Smooth muscle cell (in vitro differentiated cells): ENCODE results near the gene RBM25. TPM values are rescaled to one million over a fixed set of nuclear protein-coding genes. Genes with fewer than 3 reads are reported as not detected.

Experiments
- DNase-seq: peaks from one replicate; lab custom pipeline; 2025; ENCODE audit not compliant: unreplicated experiment; lab: John Stamatoyannopoulos, UW
- H2AFZ ChIP-seq: fragments of 200-600 bp; sonication (generic); 2 replicates; pipeline ENCODE4 v1.6.0; 2016; ENCODE audit warnings: antibody characterized with exemption, low read depth, mild to moderate bottlenecking
- H3F3A ChIP-seq: fragments of 200-600 bp; sonication (generic); 2 replicates; pipeline ENCODE4 v1.6.0; 2017; ENCODE audit warnings: antibody characterized with exemption, low read depth
- H3K27ac ChIP-seq: fragments of 200-600 bp; sonication (generic); 2 replicates; pipeline ENCODE4 v1.5.1; 2016; ENCODE audit warnings: low read depth, mild to moderate bottlenecking
- H3K27me3 ChIP-seq: fragments of 200-600 bp; sonication (generic); 2 replicates; pipeline ENCODE4 v1.6.1; 2016; ENCODE audit warnings: low read depth, mild to moderate bottlenecking
- H3K36me3 ChIP-seq: fragments of 200-600 bp; sonication (generic); 2 replicates; pipeline ENCODE4 v1.5.1; 2016; ENCODE audit warnings: low read depth
- H3K4me1 ChIP-seq: fragments of 200-600 bp; sonication (generic); 2 replicates; pipeline ENCODE4 v1.5.1; 2016; ENCODE audit warnings: low read depth
- H3K4me2 ChIP-seq: fragments of 200-600 bp; sonication (generic); 2 replicates; pipeline ENCODE4 v1.6.0; 2016; ENCODE audit warnings: mild to moderate bottlenecking
- H3K4me3 ChIP-seq: fragments of 200-600 bp; sonication (generic); 2 replicates; pipeline ENCODE4 v1.5.1; 2016; ENCODE audit warnings: mild to moderate bottlenecking
- H3K79me2 ChIP-seq: fragments of 200-600 bp; sonication (generic); 2 replicates; pipeline ENCODE4 v1.6.0; 2016; ENCODE audit warnings: low read depth, mild to moderate bottlenecking
- H3K9ac ChIP-seq: fragments of 200-600 bp; sonication (generic); 2 replicates; pipeline ENCODE4 v1.6.0; 2016; ENCODE audit warnings: low read depth
- H3K9me3 ChIP-seq: fragments of 200-600 bp; sonication (generic); replicated peaks from 2 replicates; pipeline ENCODE4 v1.5.1; 2016; ENCODE audit warnings: low read depth
- H4K20me1 ChIP-seq: fragments of 200-600 bp; sonication (generic); 2 replicates; pipeline ENCODE4 v1.6.0; 2016; ENCODE audit warnings: low read depth
- CTCF ChIP-seq: fragments of 200-600 bp; sonication (generic); IDR thresholded peaks from 2 replicates; pipeline ENCODE4 v1.5.1; 2017; ENCODE audit warnings: borderline replicate concordance, mild to moderate bottlenecking, antibody characterized with exemption; ENCODE audit not compliant: insufficient read depth, poor library complexity, severe bottlenecking
- WGBS: methylation state at CpG from one replicate; pipeline ENCODE4 v1.1.7; 2016; ENCODE audit warnings: low lambda C conversion rate; 5-methylcytosine and 5-hydroxymethylcytosine counted together
- polyA plus RNA-seq: library from polyadenylated mRNA; unstranded; fragments of >200 nt; fragmentation: Nextera tagmentation; extraction: Ambion mirVana; gene quantifications from 2 replicates; pipeline ENCODE4 v1.2.1, GENCODE V29; 2016
- total RNA-seq: library from RNA; depleted of rRNA; stranded (reverse); fragments of >200 nt; gene quantifications from 2 replicates; pipeline ENCODE4 v1.2.3, GENCODE V29; 2014

RBM25 gene
- total and polyA plus RNA-seq, 2 experiments from 2014 or later, result 42.0 to 76.0 TPM

- H3K4me3 ChIP-seq, result no peak overlapping the region
- no peaks in the 10 kb centered on the region for H3K4me1 ChIP-seq
- H3K4me2 ChIP-seq, result no peak overlapping the region
- no peaks in the 10 kb centered on the region for H3K27me3 ChIP-seq
- peaks cover 3% of the 10 kb centered on the region for H3K36me3 ChIP-seq
- H3K9me3 ChIP-seq, result no peaks in the 10 kb centered on the region
- peaks cover 10% of the 10 kb centered on the region for H4K20me1 ChIP-seq
- no peak overlapping the region for H3K9ac ChIP-seq
- no peaks in the 10 kb centered on the region for H3F3A ChIP-seq
- no peak overlapping the region for H2AFZ ChIP-seq
- H3K79me2 ChIP-seq, result no peaks in the 10 kb centered on the region
- no peak for DNase-seq
- no peak overlapping the region for H3K27ac ChIP-seq
- TF ChIP-seq CTCF, result no peak
- WGBS, result 96% methylated on average over 11 of the region's 11 CpGs
Measured at GRCh38 chr14:73162251-73162650, 103.9 kb downstream of the RBM25 start.

DNA sequence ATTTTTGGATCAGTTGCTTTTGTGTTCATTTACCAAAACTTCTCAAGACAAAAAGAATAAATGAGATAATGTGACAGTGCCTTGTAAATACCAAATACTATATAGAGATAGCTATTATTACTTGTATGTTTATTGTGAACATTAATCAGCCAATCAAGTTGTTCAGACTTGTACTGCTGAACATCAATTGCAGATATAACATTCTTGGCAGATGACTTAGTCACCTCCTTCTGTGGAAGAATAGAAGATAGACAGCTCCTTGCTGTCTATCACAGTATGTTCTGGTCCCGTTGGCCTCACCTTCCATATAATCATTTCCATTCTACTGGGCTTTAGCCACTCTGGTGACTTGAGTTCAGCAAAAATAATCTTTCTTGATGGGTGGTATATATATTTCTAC lies 108.1 kb downstream of the RBM25 start:
- no peak overlapping the region for H2AFZ ChIP-seq
- H4K20me1 ChIP-seq, result peaks cover 10% of the 10 kb centered on the region
- no peaks in the 10 kb centered on the region for H3K79me2 ChIP-seq
- H3K4me1 ChIP-seq, result no peaks in the 10 kb centered on the region
- DNase-seq, result no peak
- H3K9me3 ChIP-seq, result no peaks in the 10 kb centered on the region
- TF ChIP-seq CTCF, result no peak
- no peaks in the 10 kb centered on the region for H3F3A ChIP-seq
- H3K9ac ChIP-seq, result no peak overlapping the region
- H3K4me3 ChIP-seq, result no peak overlapping the region
- no peak overlapping the region for H3K27ac ChIP-seq
- H3K4me2 ChIP-seq, result no peak overlapping the region
- WGBS, result 85% methylated on average over 1 of the region's 1 CpG
- no peaks in the 10 kb centered on the region for H3K27me3 ChIP-seq
- peaks cover 12% of the 10 kb centered on the region for H3K36me3 ChIP-seq

GRCh38 chr14:73167727-73168126 lies 109.4 kb downstream of the RBM25 start:
- no peak overlapping the region for H3K27ac ChIP-seq
- 95% methylated on average over 4 of the region's 4 CpGs for WGBS
- H3K27me3 ChIP-seq, result no peaks in the 10 kb centered on the region
- H3K4me2 ChIP-seq, result no peak overlapping the region
- H3K9me3 ChIP-seq, result no peaks in the 10 kb centered on the region
- H3F3A ChIP-seq, result no peaks in the 10 kb centered on the region
- no peaks in the 10 kb centered on the region for H3K4me1 ChIP-seq
- H2AFZ ChIP-seq, result no peak overlapping the region
- H3K79me2 ChIP-seq, result no peaks in the 10 kb centered on the region
- peaks cover 14% of the 10 kb centered on the region for H3K36me3 ChIP-seq
- TF ChIP-seq CTCF, result no peak
- no peak overlapping the region for H3K9ac ChIP-seq
- DNase-seq, result no peak
- peaks cover 6% of the 10 kb centered on the region for H4K20me1 ChIP-seq
- no peak overlapping the region for H3K4me3 ChIP-seq

- DNase-seq, result no peak
- H3K27ac ChIP-seq, result no peak overlapping the region
- no peaks in the 10 kb centered on the region for H3K9me3 ChIP-seq
- peaks cover 6% of the 10 kb centered on the region for H4K20me1 ChIP-seq
- WGBS, result 95% methylated on average over 9 of the region's 9 CpGs
- H3K9ac ChIP-seq, result no peak overlapping the region
- no peak overlapping the region for H2AFZ ChIP-seq
- no peaks in the 10 kb centered on the region for H3K79me2 ChIP-seq
- no peak for TF ChIP-seq CTCF
- H3K27me3 ChIP-seq, result no peaks in the 10 kb centered on the region
- H3K4me3 ChIP-seq, result no peak overlapping the region
- H3K36me3 ChIP-seq, result peaks cover 14% of the 10 kb centered on the region
- H3K4me2 ChIP-seq, result no peak overlapping the region
- H3F3A ChIP-seq, result no peaks in the 10 kb centered on the region
- H3K4me1 ChIP-seq, result no peaks in the 10 kb centered on the region
Measured at GRCh38 chr14:73168274-73168673, 109.9 kb downstream of the RBM25 start.
